ENCODE results near the gene CCDC33.

CCDC33 gene

GRCh38 chr15:74235962-74236361 is at the start of gene CCDC33:
Gene CCDC33, plus strand, starts transcription at chr15:74236326. Its CDS starts 394 bp downstream, at chr15:74236720.
- DNase-seq = no peak

- DNase-seq = no peak
Measured at GRCh38 chr15:74188216-74188615, 47.9 kb upstream of the CCDC33 start.

- no peak for DNase-seq
Measured at GRCh38 chr15:74191798-74192197, 44.3 kb upstream of the CCDC33 start.

GRCh38 chr15:74192751-74193150 is 43.4 kb upstream of the CCDC33 start:
- DNase-seq = no peak

DNA sequence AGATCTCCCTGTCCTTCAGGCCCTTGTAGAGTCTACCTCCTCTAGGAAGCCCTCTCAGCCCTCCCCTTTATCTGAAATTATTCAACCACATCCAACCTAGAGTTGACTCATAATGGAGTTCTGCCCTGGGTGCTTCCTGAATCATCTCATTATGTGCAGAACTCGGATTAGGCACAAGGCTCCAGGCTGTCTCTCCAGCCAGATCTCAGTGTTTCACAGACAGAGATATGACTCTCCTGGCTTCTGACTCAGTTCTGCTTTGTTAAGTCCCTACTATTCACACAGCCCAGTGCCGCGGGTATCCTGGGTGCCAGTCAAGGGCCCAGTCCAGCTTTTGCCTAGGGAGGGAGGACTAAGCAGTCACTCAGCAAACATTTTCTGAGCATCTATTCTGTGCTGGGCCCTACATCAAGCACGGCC is 42.8 kb upstream of the CCDC33 start:
- no peak for DNase-seq

DNA sequence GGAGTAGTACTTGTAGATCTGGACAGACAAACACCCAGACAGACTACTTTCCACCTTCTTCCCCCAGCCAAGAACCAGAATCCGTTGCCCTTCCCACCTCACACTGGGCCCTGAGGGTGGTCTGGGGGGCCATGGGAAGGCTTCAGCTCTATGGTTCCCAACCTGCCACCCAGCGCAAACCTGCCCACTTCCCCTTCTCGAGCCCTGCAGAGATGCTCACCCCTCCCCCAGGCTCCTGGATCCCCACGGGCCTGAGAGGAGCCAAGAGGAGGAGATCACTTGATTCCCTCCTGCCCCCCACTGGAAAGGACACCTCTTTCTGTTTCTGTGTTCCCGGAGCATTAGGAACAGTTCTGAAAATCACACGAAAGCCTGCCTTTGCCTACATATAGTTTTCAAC is 42.2 kb upstream of the CCDC33 start:
- no peak for DNase-seq

DNA sequence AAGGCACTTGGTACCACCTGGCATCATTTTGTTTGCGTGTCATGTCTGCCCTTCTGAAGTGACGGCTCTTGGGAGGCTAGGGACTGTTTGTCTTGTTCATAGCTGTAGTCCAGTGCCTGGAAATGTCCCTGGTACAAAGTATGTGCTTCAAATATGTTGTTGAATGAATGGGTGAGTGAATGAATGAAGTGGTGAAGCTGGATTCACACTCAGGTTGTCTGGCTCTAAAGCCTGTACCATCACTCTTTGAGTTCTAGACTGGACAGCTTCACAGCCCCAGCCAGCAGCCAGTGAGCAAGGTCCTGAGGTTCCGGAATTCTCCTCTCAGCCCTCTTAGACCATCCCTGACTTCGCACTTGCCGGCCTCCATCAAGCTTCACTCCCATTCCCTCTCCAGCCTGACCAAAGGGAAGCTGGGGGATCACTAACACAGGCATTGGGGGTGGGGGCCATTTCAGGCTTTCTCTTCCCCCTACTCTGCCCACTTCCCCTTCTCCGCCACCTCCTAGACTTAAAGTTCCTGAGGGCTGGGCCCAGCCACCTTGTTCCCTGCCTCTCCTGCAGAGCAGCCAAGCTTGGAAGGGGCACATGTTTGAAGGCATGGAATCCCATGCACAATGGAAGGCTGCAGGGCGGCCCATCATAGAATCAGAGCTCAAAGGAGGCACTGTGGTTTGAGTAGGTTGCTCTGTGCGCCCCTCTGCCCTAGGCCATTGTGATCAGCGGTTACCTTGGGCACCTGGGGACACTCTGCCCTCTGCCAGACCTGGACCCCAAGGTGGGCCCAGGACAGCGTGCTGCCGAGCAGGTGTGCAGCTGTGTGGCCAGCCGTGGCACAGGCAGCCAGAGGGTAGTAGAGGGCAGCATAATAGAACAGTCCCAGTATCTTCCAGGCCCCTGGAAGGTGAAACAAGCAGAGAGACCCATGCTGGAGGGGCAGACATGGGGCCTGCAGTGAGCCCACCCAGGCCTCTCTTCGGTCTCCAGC is 41.3 kb upstream of the CCDC33 start:
- no peak for DNase-seq

- DNase-seq = no peak
Measured at GRCh38 chr15:74196175-74196574, 40.0 kb upstream of the CCDC33 start.

GRCh38 chr15:74197176-74197965 is 38.8 kb upstream of the CCDC33 start:
- no peak for DNase-seq

DNA sequence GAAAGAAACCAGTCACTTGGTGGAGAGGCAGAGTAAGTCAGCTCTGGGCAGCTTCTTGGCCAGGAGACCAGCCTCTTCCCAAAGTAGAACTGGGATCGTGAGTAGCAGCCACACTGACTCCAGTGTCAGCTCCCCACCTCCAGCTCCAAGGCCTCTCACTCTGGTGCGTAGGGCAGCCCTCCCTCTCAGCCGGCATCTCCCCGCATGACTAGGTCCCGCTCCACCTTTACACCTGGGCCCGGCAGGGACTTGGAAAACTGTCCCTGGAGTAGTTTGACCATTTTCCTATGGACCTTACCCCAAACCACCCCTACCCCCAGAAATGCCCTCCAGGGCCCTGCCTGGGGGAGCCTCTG is 36.9 kb upstream of the CCDC33 start:
- no peak for DNase-seq

DNA sequence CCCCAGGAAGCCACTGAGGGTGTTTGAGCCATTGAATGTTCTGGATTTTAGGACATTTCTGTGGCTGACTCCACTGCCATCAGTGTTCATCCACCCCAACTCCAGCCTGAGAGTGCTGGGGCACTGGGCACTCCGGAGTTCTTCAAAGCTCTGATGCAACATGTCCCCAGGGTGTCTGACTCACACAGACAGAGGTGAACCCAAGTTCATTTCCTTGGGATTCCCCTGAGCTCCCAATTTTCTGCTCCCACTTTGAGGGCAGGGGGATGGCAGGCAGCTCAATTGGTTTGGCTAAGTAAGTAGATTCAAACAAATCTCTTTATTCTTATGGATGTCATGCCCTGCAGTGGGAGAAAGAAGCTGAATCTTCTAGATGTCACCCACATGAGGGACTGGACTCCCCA is 35.7 kb upstream of the CCDC33 start:
- no peak for DNase-seq

DNA sequence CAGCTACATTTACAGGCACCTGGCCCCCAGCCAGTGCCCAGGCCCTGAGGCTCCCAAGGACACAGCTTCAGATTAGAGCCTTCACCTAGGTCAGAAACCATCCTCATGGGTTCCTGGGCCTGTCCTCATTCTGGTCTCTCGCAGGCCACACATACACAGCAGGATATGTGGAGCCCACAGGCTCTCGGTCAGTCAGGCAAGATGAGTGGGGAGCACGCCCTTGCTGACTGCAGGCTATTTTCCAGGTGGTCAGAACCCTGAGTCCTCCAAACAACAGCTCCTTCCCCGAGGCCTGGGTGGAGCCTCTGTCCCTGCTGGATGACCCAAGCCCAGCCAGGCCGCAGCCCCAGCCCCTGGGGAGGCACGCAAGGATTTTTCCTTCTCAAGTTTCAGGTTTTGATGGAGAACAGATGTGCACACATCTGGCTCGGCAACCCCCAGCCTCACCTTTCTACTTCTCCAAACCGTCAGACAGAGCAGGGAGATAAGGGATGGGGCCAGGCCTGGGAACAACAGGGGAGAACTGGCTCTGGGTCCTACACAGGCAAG is 35.2 kb upstream of the CCDC33 start:
- DNase-seq = no peak

GRCh38 chr15:74201710-74202420 is 34.3 kb upstream of the CCDC33 start:
- no peak for DNase-seq

DNA sequence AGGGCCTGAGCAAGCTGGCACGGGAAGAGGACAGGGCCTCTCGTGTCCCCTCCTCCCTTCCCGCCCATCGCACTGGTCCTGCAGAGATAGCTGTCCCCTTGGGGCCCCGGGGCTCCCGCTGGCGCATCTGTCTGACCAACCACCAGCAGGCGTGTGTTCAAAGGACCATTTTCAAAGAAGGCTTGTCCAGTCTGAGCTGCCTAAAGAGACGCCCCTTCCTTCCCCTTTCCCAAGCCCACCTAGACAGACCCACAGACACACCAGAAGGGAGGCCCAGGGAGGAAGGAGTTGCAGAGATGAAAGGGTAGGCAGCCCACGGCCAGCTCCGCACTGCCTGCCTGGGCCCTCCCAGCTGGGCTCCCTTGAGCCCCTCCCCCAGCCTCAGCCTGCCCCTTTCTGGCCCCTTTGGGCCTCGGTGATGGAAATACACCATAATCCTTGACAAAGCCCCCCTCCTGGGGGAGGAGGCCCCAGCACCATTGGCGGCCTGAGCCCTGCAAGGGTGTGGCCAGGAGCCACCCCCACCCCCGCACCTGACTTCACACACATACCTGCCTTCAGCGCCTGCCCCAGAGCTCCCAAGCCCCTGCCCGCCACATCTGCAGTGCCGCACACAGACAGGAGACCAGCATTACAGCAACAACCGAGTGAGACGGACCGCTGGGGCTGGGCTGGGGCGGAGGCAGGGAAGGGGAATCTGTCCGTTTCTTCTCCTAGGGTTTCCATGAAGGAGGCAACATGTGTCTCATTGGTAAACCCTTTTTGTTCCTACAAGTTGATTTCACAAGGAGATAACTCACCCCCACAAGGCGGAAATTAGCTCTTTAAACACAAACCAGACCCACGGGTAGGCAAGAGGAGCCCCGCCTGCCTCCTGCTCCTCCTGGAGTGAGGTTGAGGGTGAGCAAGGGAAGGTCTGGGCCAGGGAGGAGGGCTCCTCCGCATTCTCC is 33.4 kb upstream of the CCDC33 start, which contains the start of gene STRA6:
STRA6 (minus strand) TSS at position 336 of the 950 bp plus-strand sequence. CDS start 520 bp downstream, outside the sequence.
- no peak for DNase-seq

DNA sequence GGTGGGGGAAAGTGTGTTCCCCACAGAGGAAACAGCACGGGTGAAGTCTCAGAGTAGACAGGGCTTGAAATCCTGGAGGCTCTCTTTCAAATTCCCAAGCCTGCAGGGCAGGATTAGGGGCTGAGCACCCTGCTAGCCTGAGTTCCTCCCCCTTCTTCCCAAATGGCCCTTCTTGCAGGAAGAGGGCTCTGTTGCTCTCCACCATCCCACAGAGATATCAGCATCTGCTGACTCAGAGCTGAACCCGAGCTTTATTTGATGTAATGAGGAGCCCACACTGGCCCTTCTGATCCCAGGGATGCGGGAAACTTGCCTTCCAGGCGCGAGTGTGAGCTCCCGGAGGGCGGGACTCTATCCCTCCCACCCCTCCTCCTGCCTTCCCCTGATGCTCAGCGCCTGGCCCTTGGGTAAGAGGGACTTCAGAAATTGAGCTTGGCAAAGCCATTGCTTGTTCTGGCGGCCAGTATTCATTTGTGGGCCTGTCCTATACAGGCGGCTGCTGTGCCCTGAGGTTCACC is 32.2 kb upstream of the CCDC33 start:
- DNase-seq = no peak

DNA sequence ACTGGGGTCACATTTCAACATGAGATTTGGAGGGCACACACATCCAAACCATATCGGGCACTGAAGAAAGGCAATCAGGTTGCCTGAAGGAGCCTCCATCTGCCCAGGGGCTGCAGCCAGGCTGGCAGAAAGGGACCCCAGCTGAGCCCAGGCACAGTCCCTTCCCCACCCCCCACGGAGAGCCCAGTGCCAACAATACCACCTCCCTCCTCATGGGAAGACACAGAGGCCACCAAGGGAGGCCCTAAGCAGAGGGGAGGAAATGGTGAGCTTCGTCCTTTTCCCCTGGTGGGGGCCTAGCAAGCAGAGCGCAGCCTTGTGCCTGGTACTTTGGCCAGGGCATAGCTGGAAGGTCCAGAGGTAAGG is 30.6 kb upstream of the CCDC33 start:
- no peak for DNase-seq

- DNase-seq = no peak
Measured at GRCh38 chr15:74206801-74207281, 29.3 kb upstream of the CCDC33 start.

GRCh38 chr15:74207652-74208440 is 28.3 kb upstream of the CCDC33 start:
- DNase-seq = no peak

DNA sequence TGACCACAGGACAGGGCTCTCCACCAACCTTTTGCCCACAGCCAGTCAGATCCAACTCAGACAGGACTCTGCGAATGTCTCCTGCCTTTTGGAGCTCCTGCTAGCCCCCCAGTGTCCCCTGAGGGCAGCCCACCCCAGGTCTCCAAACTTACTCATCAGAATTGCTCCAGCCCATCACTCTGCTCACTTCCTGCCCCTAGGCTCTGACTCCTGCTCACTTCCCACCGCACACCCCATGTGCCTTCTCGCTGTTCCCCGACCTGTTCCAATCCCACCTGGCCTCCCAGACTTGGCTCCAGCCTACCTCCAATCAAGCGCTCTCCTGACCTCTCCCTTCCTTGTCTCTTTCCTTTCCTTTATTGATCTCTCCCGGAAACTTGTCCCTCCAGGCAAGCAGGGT is 27.6 kb upstream of the CCDC33 start:
- no peak for DNase-seq

DNA sequence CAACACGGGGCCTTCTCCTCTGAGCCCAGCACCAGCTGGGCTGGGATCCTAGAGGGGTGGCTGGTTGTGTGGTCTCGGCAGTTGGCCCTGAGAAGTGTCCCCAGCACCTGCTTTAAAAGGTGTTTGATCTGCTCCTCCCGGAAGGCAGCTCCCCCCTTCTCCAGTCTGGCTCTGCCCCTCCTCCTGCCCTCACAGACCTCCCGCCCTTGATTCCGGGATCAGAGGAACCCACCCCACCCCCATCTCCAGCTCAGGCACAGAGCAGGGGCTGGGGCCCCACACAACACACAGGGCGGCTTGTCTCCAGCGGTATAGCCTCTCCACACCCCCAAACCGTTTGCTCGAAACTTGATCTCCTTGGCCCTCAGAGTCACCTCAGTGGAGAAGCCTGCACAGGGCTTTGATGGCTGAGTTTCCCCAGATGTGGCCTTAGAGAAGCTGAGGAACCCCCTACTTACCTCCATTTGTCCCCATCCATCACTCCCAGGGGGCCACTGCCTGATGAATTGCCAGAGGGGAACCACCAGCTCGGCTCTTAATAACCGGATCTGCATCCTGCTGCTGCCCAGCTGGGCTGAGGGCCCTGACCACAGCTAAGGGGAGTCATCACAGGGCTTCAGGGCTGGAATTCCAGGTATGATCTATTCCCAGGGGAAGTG is 27.1 kb upstream of the CCDC33 start:
- peak; percentile 67 for DNase-seq
